Natural killer cell (primary cell): ENCODE results near the gene CAMSAP1. TPM values are rescaled to one million over a fixed set of nuclear protein-coding genes. Genes with fewer than 3 reads are reported as not detected.

ENCODE experiments used
- ATAC-seq, 3 donors: fragments of 150-1000 bp in 2 of 3; fragments of 200-7000 bp in 1 of 3; cut with Tn5 transposase; 1 replicate in 1 of 3; 2 replicates in 2 of 3; pipeline ENCODE4 v1.10.0; 2021; ENCODE audit warnings: mild to moderate bottlenecking in 2 of 3, moderate library complexity in 2 of 3
- DNase-seq, 2 donors: peaks; one replicate each; pipeline versions ENCODE4 v3.0.0 to v3.0.0-alpha.2; 2013 to 2021; ENCODE audit warnings: mixed read lengths in 1 of 2
- H3K27ac ChIP-seq: one replicate; pipeline ENCODE4 v1.5.1; 2013; ENCODE audit warnings: mild to moderate bottlenecking, low read length
- H3K27me3 ChIP-seq: one replicate; pipeline ENCODE4 v1.6.1; 2013; ENCODE audit warnings: low read length; ENCODE audit not compliant: control insufficient read depth, insufficient read depth
- H3K36me3 ChIP-seq: one replicate; pipeline ENCODE4 v1.6.1; 2013; ENCODE audit warnings: low read length; ENCODE audit not compliant: control insufficient read depth, insufficient read depth
- H3K4me1 ChIP-seq: one replicate; pipeline ENCODE4 v1.6.1; 2013; ENCODE audit warnings: low read length; ENCODE audit not compliant: control insufficient read depth, insufficient read depth
- H3K4me3 ChIP-seq: one replicate; pipeline ENCODE4 v1.5.1; 2013; ENCODE audit warnings: low read length
- H3K9me3 ChIP-seq: one replicate; pipeline ENCODE4 v1.6.1; 2013; ENCODE audit warnings: low read length; ENCODE audit not compliant: control insufficient read depth, insufficient read depth
- H3K27ac Mint-ChIP-seq, 2 donors: one replicate each; pipeline ENCODE4 v1.8.0; 2022; ENCODE audit warnings: mild to moderate bottlenecking in 2 of 2, mixed read lengths in 2 of 2, moderate library complexity in 1 of 2
- H3K27me3 Mint-ChIP-seq, 2 donors: one replicate each; pipeline ENCODE4 v1.8.0; 2022; ENCODE audit warnings: low read depth in 2 of 2, mixed read lengths in 2 of 2
- H3K36me3 Mint-ChIP-seq: one replicate; pipeline ENCODE4 v1.8.0; 2022; ENCODE audit warnings: mixed read lengths
- H3K4me1 Mint-ChIP-seq, 2 donors: one replicate each; pipeline ENCODE4 v1.8.0; 2022; ENCODE audit warnings: mixed read lengths in 2 of 2
- H3K4me3 Mint-ChIP-seq: one replicate; pipeline ENCODE4 v1.8.0; 2022; ENCODE audit warnings: mild to moderate bottlenecking, moderate library complexity, mixed read lengths
- H3K9me3 Mint-ChIP-seq, 2 donors: one replicate each; pipeline ENCODE4 v1.8.0; 2022; ENCODE audit warnings: mixed read lengths in 2 of 2
- CTCF ChIP-seq: fragments of 200-600 bp; IDR thresholded peaks from one replicate; pipeline ENCODE4 v1.8.0; 2022; ENCODE audit warnings: antibody characterized with exemption
- WGBS: methylation state at CpG from one replicate; pipeline ENCODE4 v1.1.7; 2013; ENCODE audit warnings: missing lambda C conversion rate; ENCODE audit not compliant: insufficient coverage; 5-methylcytosine and 5-hydroxymethylcytosine counted together
- intact Hi-C: fragments of 100-400 bp; cut with micrococcal nuclease; formaldehyde crosslinking; loops from one replicate; pipeline ENCODE4 v1.14.2; 2022
- total RNA-seq, 4 donors: library from RNA; stranded (reverse); fragments of 120-200 nt in 1 of 4; gene quantifications; one replicate each; pipeline versions ENCODE4 v1.2.3 to v1.2.4, GENCODE V29; 2013 to 2022

The CAMSAP1 gene
- total RNA-seq, 3 donors from 2014 or later (not counting 1 experiment from before 2014, with no cell fraction given), result 25.9 to 33.5 (median 28.1) TPM

GRCh38 chr9:135775911-135776310 is 131.4 kb downstream of the CAMSAP1 start:
- peaks cover 2% of the 10 kb centered on the region for H3K9me3 ChIP-seq
- ATAC-seq, result no peak
- H3K4me3 ChIP-seq, result no peak overlapping the region
- no peak for TF ChIP-seq CTCF
- Mint-ChIP-seq H3K4me3 (no peak overlapping the region), H3K36me3 (no peaks in the 10 kb centered on the region), H3K4me1 (peaks cover 14 to 22% of the 10 kb centered on the region in 2 donors), H3K9me3 (no peaks in the 10 kb centered on the region), H3K27me3 (no peaks in the 10 kb centered on the region), H3K27ac (no peak overlapping the region)
- DNase-seq, result no peak
- H3K27ac ChIP-seq, result no peak overlapping the region
- no peaks in the 10 kb centered on the region for H3K27me3 ChIP-seq
- intact Hi-C loops, result no loop called here
- WGBS, result 68% methylated on average over 6 of the region's 7 CpGs
- no peaks in the 10 kb centered on the region for H3K36me3 ChIP-seq
- peaks cover 37% of the 10 kb centered on the region for H3K4me1 ChIP-seq

GRCh38 chr9:135774794-135775525 is 132.4 kb downstream of the CAMSAP1 start:
- Histone ChIP-seq H3K9me3 (peaks cover 2% of the 10 kb centered on the region), H3K27ac (no peak overlapping the region), H3K36me3 (no peaks in the 10 kb centered on the region), H3K27me3 (no peaks in the 10 kb centered on the region), H3K4me3 (no peak overlapping the region), H3K4me1 (peaks cover 37% of the 10 kb centered on the region)
- no peaks in the 10 kb centered on the region for H3K27me3 Mint-ChIP-seq
- no peak for ATAC-seq
- no peak overlapping the region for H3K4me3 Mint-ChIP-seq
- intact Hi-C loops, result no loop called here
- DNase-seq, result no peak
- no peaks in the 10 kb centered on the region for H3K36me3 Mint-ChIP-seq
- no peaks in the 10 kb centered on the region for H3K9me3 Mint-ChIP-seq
- WGBS, result 79% methylated on average over 24 of the region's 24 CpGs
- H3K4me1 Mint-ChIP-seq, result peaks cover 14 to 22% of the 10 kb centered on the region in 2 donors
- no peak for TF ChIP-seq CTCF
- H3K27ac Mint-ChIP-seq, result no peak overlapping the region

GRCh38 chr9:135774239-135774747 is 133.1 kb downstream of the CAMSAP1 start:
- H3K36me3 Mint-ChIP-seq, result no peaks in the 10 kb centered on the region
- Histone ChIP-seq H3K4me1 (peaks cover 37% of the 10 kb centered on the region), H3K4me3 (no peak overlapping the region), H3K9me3 (peaks cover 2% of the 10 kb centered on the region), H3K36me3 (no peaks in the 10 kb centered on the region), H3K27me3 (no peaks in the 10 kb centered on the region), H3K27ac (no peak overlapping the region)
- intact Hi-C loops, result no loop called here
- H3K9me3 Mint-ChIP-seq, result no peaks in the 10 kb centered on the region
- H3K4me3 Mint-ChIP-seq, result no peak overlapping the region
- no peak overlapping the region for H3K27ac Mint-ChIP-seq
- TF ChIP-seq CTCF, result no peak
- H3K27me3 Mint-ChIP-seq, result no peaks in the 10 kb centered on the region
- H3K4me1 Mint-ChIP-seq, result peaks cover 14 to 22% of the 10 kb centered on the region in 2 donors
- no peak for ATAC-seq
- 91% methylated on average over 15 of the region's 15 CpGs for WGBS
- DNase-seq, result no peak
